HG02885 (cell line): ENCODE results near the gene RPL41.

Experiments used
- ATAC-seq: cut with Tn5 transposase; IDR thresholded peaks from one replicate; pipeline ENCODE4 v1.9.1; 2021; ENCODE audit warnings: mild to moderate bottlenecking; ENCODE audit not compliant: unreplicated experiment, poor library complexity

The RPL41 gene

DNA sequence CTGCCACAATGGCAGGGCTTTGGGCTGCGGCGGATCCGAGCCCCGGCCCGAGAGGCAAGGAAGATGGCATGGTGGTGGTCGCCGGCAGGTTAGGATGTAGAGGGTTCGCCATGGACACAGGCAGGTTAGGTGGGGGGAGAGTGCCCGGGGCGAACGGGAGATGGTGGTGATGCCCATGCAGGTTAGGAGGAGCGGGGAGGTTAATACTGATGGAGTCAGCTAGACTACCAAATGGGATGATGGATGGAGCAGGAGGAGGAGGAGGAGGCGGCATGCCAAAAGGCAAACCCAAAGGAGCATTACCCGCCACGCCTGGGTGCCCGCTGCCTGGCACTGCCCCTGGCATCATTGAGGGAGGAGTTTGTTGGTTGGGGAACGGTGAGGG, 47.9 kb downstream of the RPL41 start:
- no peak for ATAC-seq

DNA sequence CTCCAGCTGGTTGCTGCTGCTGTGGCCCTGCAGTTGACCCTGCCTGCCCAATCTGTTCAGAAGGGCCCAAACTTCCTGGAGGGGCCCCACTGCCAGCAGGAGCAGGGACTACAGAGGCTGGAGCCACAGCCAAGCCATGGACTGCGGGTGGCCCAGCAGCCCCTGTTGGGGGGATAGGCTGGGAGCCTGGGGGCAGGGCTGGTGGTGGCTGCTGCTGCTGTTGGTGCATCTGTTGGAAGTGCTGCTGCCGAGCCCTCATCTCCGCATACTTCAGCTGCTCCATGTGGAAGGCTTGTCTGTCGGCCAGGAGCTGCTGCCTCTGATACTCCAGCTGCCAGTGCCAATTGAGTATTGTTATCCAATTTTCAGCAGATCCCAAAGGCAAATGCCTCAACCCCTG, 48.9 kb downstream of the RPL41 start:
- ATAC-seq: no peak
